Measurements from ENCODE around the gene FZD8.

DNA sequence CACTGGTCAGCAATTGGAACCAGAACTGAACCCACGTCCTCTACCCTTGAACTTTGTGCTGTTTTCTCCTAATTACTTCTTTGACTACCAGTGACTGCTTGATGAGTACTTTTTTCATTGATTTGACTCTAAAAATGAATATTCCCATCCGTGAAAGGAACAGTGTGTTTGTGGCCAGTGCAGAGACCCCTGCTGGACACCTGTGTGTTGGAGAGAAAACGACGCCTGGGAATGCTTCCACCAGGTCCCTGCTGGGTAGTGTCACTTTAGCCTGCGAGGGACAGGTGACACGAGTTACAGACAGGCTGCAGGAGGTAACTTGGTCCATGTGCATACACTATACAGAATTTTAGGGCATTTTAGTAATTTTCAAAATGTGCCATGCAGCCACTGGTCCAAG is 43.7 kb downstream of the FZD8 start:
- TF ChIP-seq, protein P1, sequence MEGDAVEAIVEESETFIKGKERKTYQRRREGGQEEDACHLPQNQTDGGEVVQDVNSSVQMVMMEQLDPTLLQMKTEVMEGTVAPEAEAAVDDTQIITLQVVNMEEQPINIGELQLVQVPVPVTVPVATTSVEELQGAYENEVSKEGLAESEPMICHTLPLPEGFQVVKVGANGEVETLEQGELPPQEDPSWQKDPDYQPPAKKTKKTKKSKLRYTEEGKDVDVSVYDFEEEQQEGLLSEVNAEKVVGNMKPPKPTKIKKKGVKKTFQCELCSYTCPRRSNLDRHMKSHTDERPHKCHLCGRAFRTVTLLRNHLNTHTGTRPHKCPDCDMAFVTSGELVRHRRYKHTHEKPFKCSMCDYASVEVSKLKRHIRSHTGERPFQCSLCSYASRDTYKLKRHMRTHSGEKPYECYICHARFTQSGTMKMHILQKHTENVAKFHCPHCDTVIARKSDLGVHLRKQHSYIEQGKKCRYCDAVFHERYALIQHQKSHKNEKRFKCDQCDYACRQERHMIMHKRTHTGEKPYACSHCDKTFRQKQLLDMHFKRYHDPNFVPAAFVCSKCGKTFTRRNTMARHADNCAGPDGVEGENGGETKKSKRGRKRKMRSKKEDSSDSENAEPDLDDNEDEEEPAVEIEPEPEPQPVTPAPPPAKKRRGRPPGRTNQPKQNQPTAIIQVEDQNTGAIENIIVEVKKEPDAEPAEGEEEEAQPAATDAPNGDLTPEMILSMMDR (IDR thresholded peaks at IDR 0.05; ENCODE audit: low read depth, low read length) = peak; percentile 14; the same call in 1 of the 2 replicates
- no peak for TF ChIP-seq EZH2phosphoT487 (IDR thresholded peaks at IDR 0.05; ENCODE audit: low read depth)
